Neutrophil (primary cell): ENCODE data around the gene PLCB4.

Source experiments
- H3K27ac ChIP-seq: fragments of 200-600 bp; sonication (generic); 2 replicates; pipeline ENCODE4 v1.5.1; 2016; ENCODE audit warnings: mild to moderate bottlenecking, moderate library complexity
- H3K27me3 ChIP-seq: fragments of 200-600 bp; sonication (generic); 2 replicates; pipeline ENCODE4 v1.6.0; 2016; ENCODE audit warnings: mild to moderate bottlenecking
- H3K36me3 ChIP-seq: fragments of 200-600 bp; sonication (generic); 2 replicates; pipeline ENCODE4 v1.5.1; 2017
- H3K4me1 ChIP-seq, 2 experiments: fragments of 200-600 bp in 1 of 2; sonication (generic) in 1 of 2; 1 replicate in 1 of 2; 2 replicates in 1 of 2; pipeline versions ENCODE4 v1.5.1 to v1.6.1; 2013 to 2016; ENCODE audit warnings: low read depth in 1 of 2, low read length in 1 of 2, mild to moderate bottlenecking in 1 of 2, moderate library complexity in 1 of 2; ENCODE audit not compliant: control insufficient read depth in 1 of 2, insufficient read depth in 1 of 2
- H3K4me3 ChIP-seq, 2 experiments: fragments of 200-600 bp in 1 of 2; sonication (generic) in 1 of 2; 1 replicate in 1 of 2; 2 replicates in 1 of 2; pipeline ENCODE4 v1.5.1; 2013 to 2016; ENCODE audit warnings: low read depth in 1 of 2, low read length in 1 of 2, mild to moderate bottlenecking in 1 of 2, moderate library complexity in 1 of 2
- H3K9me3 ChIP-seq: fragments of 200-600 bp; sonication (generic); 2 replicates; pipeline ENCODE4 v1.5.1; 2016
- CTCF ChIP-seq: fragments of 200-600 bp; sonication (generic); IDR thresholded peaks from 2 replicates; pipeline ENCODE4 v1.5.1; 2016; ENCODE audit warnings: antibody characterized with exemption

Gene PLCB4

GRCh38 chr20:9508696-9509178, 439.9 kb downstream of the PLCB4 start:
- Histone ChIP-seq H3K4me1 (no peaks in the 10 kb centered on the region), H3K36me3 (no peaks in the 10 kb centered on the region), H3K27ac (no peak overlapping the region), H3K4me3 (no peak overlapping the region), H3K9me3 (no peaks in the 10 kb centered on the region), H3K27me3 (peaks cover 100% of the 10 kb centered on the region)
- no peak for TF ChIP-seq CTCF

GRCh38 chr20:9509246-9509645, 440.4 kb downstream of the PLCB4 start:
- peaks cover 100% of the 10 kb centered on the region for H3K27me3 ChIP-seq
- no peak overlapping the region for H3K4me3 ChIP-seq
- TF ChIP-seq CTCF = no peak
- no peaks in the 10 kb centered on the region for H3K9me3 ChIP-seq
- no peaks in the 10 kb centered on the region for H3K4me1 ChIP-seq
- no peaks in the 10 kb centered on the region for H3K36me3 ChIP-seq
- H3K27ac ChIP-seq = no peak overlapping the region

- Histone ChIP-seq H3K36me3 (no peaks in the 10 kb centered on the region), H3K4me3 (no peak overlapping the region), H3K9me3 (no peaks in the 10 kb centered on the region), H3K27ac (no peak overlapping the region), H3K4me1 (no peaks in the 10 kb centered on the region), H3K27me3 (peaks cover 100% of the 10 kb centered on the region)
- no peak for TF ChIP-seq CTCF
Measured at GRCh38 chr20:9510911-9511310, 442.0 kb downstream of the PLCB4 start.

- H3K27me3 ChIP-seq = peaks cover 100% of the 10 kb centered on the region
Measured at GRCh38 chr20:9514072-9514460, 445.2 kb downstream of the PLCB4 start.

GRCh38 chr20:9514461-9515213, 445.8 kb downstream of the PLCB4 start, which contains the start of gene LAMP5:
Gene LAMP5, plus strand, starts transcription at chr20:9514590. Its CDS starts 263 bp downstream, at chr20:9514853.
- H3K36me3 ChIP-seq = no peaks in the 10 kb centered on the region
- H3K4me1 ChIP-seq = no peaks in the 10 kb centered on the region
- no peak within 1 kb of the TSS for H3K27ac ChIP-seq
- H3K9me3 ChIP-seq = no peaks in the 10 kb centered on the region
- peaks cover 100% of the 10 kb centered on the region for H3K27me3 ChIP-seq
- TF ChIP-seq CTCF = no peak
- H3K4me3 ChIP-seq = no peak within 1 kb of the TSS

More at GRCh38 chr20:9514072-9514460, 445.2 kb downstream of the PLCB4 start:
- H3K4me1 ChIP-seq = no peaks in the 10 kb centered on the region
- H3K36me3 ChIP-seq = no peaks in the 10 kb centered on the region
- H3K9me3 ChIP-seq = no peaks in the 10 kb centered on the region
- H3K4me3 ChIP-seq = no peak overlapping the region
- TF ChIP-seq CTCF = no peak
- H3K27ac ChIP-seq = no peak overlapping the region
